Neural cell (in vitro differentiated cells): Measurements from ENCODE around the gene GRIK2. TPM values are rescaled to one million over a fixed set of nuclear protein-coding genes. Genes with fewer than 3 reads are reported as not detected.

Source experiments
- H2AFZ ChIP-seq: fragments of 200-600, 300-800 bp; sonication (generic), shearing (Covaris generic); 2 replicates; pipeline ENCODE4 v1.6.0; 2014; ENCODE audit warnings: low read depth, mild to moderate bottlenecking, antibody characterized with exemption, low read length, moderate library complexity
- H3F3A ChIP-seq: fragments of 200-600 bp; shearing (Covaris generic); 2 replicates; pipeline ENCODE4 v1.6.1; 2016; ENCODE audit warnings: mild to moderate bottlenecking, moderate library complexity, mixed read lengths, antibody characterized with exemption, low read length; ENCODE audit not compliant: insufficient read depth, poor library complexity, severe bottlenecking
- H3K27ac ChIP-seq: fragments of 200-600, 300-800 bp; sonication (generic), shearing (Covaris generic); 2 replicates; pipeline ENCODE4 v1.5.1; 2014; ENCODE audit warnings: mild to moderate bottlenecking, low read length, moderate library complexity
- H3K27me3 ChIP-seq: fragments of 300-800, 200-600 bp; sonication (generic), shearing (Covaris generic); 2 replicates; pipeline ENCODE4 v1.6.0; 2014; ENCODE audit warnings: mild to moderate bottlenecking, low read depth, low read length, moderate library complexity; ENCODE audit not compliant: insufficient read depth
- H3K36me3 ChIP-seq: fragments of 300-800, 200-600 bp; sonication (generic), shearing (Covaris generic); 2 replicates; pipeline ENCODE4 v1.5.1; 2014; ENCODE audit warnings: mild to moderate bottlenecking, antibody characterized with exemption, low read length, moderate library complexity; ENCODE audit not compliant: insufficient read depth
- H3K4me2 ChIP-seq: fragments of 300-800, 200-600 bp; sonication (generic), shearing (Covaris generic); 2 replicates; pipeline ENCODE4 v1.6.0; 2014; ENCODE audit warnings: mild to moderate bottlenecking, low read length
- H3K4me3 ChIP-seq: fragments of 300-800, 200-600 bp; sonication (generic), shearing (Covaris generic); 2 replicates; pipeline ENCODE4 v1.5.1; 2014; ENCODE audit warnings: mild to moderate bottlenecking, low read length, moderate library complexity
- H3K79me2 ChIP-seq: fragments of 200-600 bp; shearing (Covaris generic); replicated peaks from 2 replicates; pipeline ENCODE4 v1.6.0; 2014; ENCODE audit warnings: mild to moderate bottlenecking, low read length, moderate library complexity; ENCODE audit not compliant: insufficient read depth
- H3K9ac ChIP-seq: fragments of 300-800, 200-600 bp; sonication (generic), shearing (Covaris generic); 2 replicates; pipeline ENCODE4 v1.6.1; 2016; ENCODE audit warnings: mild to moderate bottlenecking, low read length, mixed read lengths
- H3K9me2 ChIP-seq: fragments of 200-600 bp; shearing (Covaris generic); 2 replicates; pipeline ENCODE4 v1.6.1; 2016; ENCODE audit warnings: mild to moderate bottlenecking, low read length, mixed read lengths; ENCODE audit not compliant: insufficient read depth
- H3K9me3 ChIP-seq: fragments of 200-600, 300-800 bp; sonication (generic), shearing (Covaris generic); 2 replicates; pipeline ENCODE4 v1.6.1; 2016; ENCODE audit warnings: mild to moderate bottlenecking, mixed run types, low read length, moderate library complexity, mixed read lengths
- H4K20me1 ChIP-seq: fragments of 200-600 bp; shearing (Covaris generic); 2 replicates; pipeline ENCODE4 v1.6.1; 2016; ENCODE audit warnings: mild to moderate bottlenecking, mixed run types; ENCODE audit not compliant: insufficient read depth
- CTCF ChIP-seq: fragments of 450-650 bp; IDR thresholded peaks from 2 replicates; pipeline ENCODE4 v1.5.1; 2014; ENCODE audit warnings: antibody characterized with exemption, mild to moderate bottlenecking, moderate library complexity; ENCODE audit not compliant: poor library complexity, severe bottlenecking
- EP300 ChIP-seq: fragments of 450-650 bp; conservative IDR thresholded peaks from 2 replicates; pipeline ENCODE4 v1.6.1; 2014; ENCODE audit warnings: antibody characterized with exemption, mild to moderate bottlenecking, moderate library complexity; ENCODE audit not compliant: poor library complexity, severe bottlenecking
- EZH2 ChIP-seq: fragments of 200-600, 300-800 bp; shearing (Covaris generic), sonication (generic); IDR thresholded peaks from 2 replicates; pipeline ENCODE4 v1.6.1; 2014; ENCODE audit warnings: antibody characterized with exemption, low read length, borderline replicate concordance, mild to moderate bottlenecking; ENCODE audit not compliant: insufficient read depth, poor library complexity, severe bottlenecking
- MXI1 ChIP-seq: fragments of 450-650 bp; conservative IDR thresholded peaks from 2 replicates; pipeline ENCODE4 v1.6.1; 2014; ENCODE audit warnings: antibody characterized with exemption, mild to moderate bottlenecking; ENCODE audit not compliant: poor library complexity, severe bottlenecking
- POLR2AphosphoS5 ChIP-seq: IDR thresholded peaks from 2 replicates; pipeline ENCODE4 v1.6.1; 2012
- RAD21 ChIP-seq: fragments of 450-650 bp; conservative IDR thresholded peaks from 2 replicates; pipeline ENCODE4 v1.6.1; 2014; ENCODE audit warnings: antibody characterized with exemption, mild to moderate bottlenecking, moderate library complexity
- REST ChIP-seq: IDR thresholded peaks from 2 replicates; pipeline ENCODE4 v1.6.1; 2012; ENCODE audit warnings: borderline replicate concordance
- SMC3 ChIP-seq: fragments of 450-650 bp; conservative IDR thresholded peaks from 2 replicates; pipeline ENCODE4 v1.6.1; 2014; ENCODE audit warnings: antibody characterized with exemption, mild to moderate bottlenecking, moderate library complexity; ENCODE audit not compliant: poor library complexity
- TAF1 ChIP-seq: IDR thresholded peaks from 2 replicates; pipeline ENCODE4 v1.6.1; 2012; ENCODE audit warnings: low read depth
- polyA plus RNA-seq: library from polyadenylated mRNA; depleted of rRNA; stranded (reverse); fragments of >200 nt; gene quantifications from 2 replicates; pipeline ENCODE4 v1.2.3, GENCODE V29; 2014

The GRIK2 gene
- polyA plus RNA-seq, 1 donor from 2014 or later, result 106 TPM

DNA sequence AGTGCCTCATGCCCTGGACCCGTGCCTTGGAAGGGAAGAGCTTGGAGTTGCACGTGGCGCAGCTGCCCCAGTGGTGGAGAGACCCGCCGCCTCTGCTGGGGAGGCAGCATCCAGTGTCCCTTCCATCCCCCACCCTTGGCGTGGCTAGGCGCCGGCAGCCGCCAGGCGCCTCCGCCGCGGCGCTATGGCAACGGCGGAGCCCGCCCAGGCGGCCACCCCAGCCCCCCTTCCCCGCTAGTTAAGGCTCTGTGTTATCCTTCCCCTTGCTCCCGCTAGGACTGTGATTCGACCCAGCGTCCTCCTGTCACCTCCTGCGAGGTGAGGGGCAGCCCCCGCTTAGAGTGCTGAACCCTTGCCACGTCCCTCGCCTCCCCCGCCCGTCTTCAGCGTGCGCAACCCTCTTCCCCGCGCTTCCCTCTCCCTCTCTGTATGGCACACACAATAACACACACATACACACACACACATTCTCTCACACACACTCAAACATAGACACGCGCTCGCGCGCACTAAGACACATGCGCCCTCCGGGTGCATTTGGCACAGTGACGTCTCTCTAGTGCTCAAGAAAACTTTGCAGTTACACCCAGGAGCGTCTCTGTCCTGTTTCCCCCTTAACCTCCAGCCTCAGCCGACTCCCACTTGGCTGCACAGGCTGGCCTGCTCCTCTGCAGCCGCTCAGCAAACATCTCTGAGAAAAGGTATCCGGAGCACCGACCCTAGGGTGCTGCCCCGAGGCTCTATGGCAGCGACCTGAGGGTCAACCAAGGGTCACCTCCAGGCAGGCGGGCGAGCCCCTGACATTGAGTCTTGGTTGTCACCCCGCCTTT is 8.5 kb downstream of the GRIK2 start:
- Histone ChIP-seq H3K79me2 (no peaks in the 10 kb centered on the region), H3F3A (no peaks in the 10 kb centered on the region), H3K9ac (peak overlapping the region; percentile 27), H3K4me3 (peak overlapping the region; percentile 65), H2AFZ (no peak overlapping the region), H3K36me3 (no peaks in the 10 kb centered on the region), H3K27ac (no peak overlapping the region), H3K27me3 (peaks cover 24% of the 10 kb centered on the region), H3K9me3 (no peaks in the 10 kb centered on the region), H3K9me2 (no peaks in the 10 kb centered on the region), H4K20me1 (no peaks in the 10 kb centered on the region), H3K4me2 (peak overlapping the region; percentile 17)
- no peak for TF ChIP-seq EZH2
- peak; percentile 9 for TF ChIP-seq CTCF
- TF ChIP-seq TAF1, result no peak
- TF ChIP-seq SMC3, result no peak
- TF ChIP-seq MXI1, result peak; percentile 38

- TF ChIP-seq MXI1 (no peak), CTCF (no peak), TAF1 (no peak), REST (no peak), POLR2AphosphoS5 (no peak), EP300 (no peak), EZH2 (no peak), SMC3 (no peak), RAD21 (no peak)
- peaks cover 24% of the 10 kb centered on the region for H3K27me3 ChIP-seq
- H3K27ac ChIP-seq, result no peak overlapping the region
- no peaks in the 10 kb centered on the region for H3K79me2 ChIP-seq
- H2AFZ ChIP-seq, result no peak overlapping the region
- no peaks in the 10 kb centered on the region for H4K20me1 ChIP-seq
- H3F3A ChIP-seq, result no peaks in the 10 kb centered on the region
- H3K9me3 ChIP-seq, result no peaks in the 10 kb centered on the region
- peak overlapping the region; percentile 65 for H3K4me3 ChIP-seq
- no peak overlapping the region for H3K4me2 ChIP-seq
- no peak overlapping the region for H3K9ac ChIP-seq
- no peaks in the 10 kb centered on the region for H3K9me2 ChIP-seq
- H3K36me3 ChIP-seq, result no peaks in the 10 kb centered on the region
These were observed 9.1 kb downstream of the GRIK2 start for GRCh38 chr6:101402622-101403031.
